ENCODE data around the gene FRMD8.

The FRMD8 gene

DNA sequence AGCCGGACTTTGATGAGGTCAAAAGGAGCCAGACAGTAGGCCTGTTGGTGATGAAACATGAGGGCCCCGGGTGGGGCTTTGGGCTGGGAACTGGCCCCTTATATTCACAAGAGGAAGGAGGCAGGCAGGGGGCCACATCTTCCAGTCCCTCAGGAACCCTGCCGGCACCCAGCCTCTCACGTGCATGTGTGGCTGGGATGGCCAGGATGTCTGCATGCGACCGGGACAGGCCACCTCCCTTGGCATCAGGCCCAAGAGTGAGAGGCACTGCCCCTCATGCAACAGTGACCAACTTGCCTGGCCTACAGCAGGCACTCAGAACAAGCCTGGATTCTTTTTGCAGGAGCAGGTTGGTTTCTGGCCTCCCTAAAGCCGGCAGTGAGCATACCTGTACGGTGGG lies 9.4 kb upstream of the FRMD8 start:
- Histone ChIP-seq H3K23ac (ENCODE audit: low read length) (no peak overlapping the region), H3K79me1 (ENCODE audit: low read length) (no peaks in the 10 kb centered on the region), H2AK5ac (ENCODE audit: low read length) (no peak overlapping the region), H2BK15ac (replicated peaks; ENCODE audit: low read depth) (no peak overlapping the region), H4K5ac (ENCODE audit: low read length) (no peak overlapping the region), H4K8ac (ENCODE audit: low read depth, low read length) (no peak overlapping the region), H3K36me3 (ENCODE audit: control insufficient read depth, insufficient read depth, low read length) (no peaks in the 10 kb centered on the region), H3K27ac (ENCODE audit: low read depth, low read length) (no peak overlapping the region), H3K4me3 (ENCODE audit: low read length) (no peak overlapping the region), H2BK5ac (ENCODE audit: low read length) (no peak overlapping the region), H3K56ac (ENCODE audit: low read length) (peak overlapping the region; percentile 15), H2BK120ac (ENCODE audit: low read depth, low read length) (no peak overlapping the region), H3K27me3 (ENCODE audit: insufficient read depth, low read length, poor library complexity) (no peaks in the 10 kb centered on the region), H3K18ac (ENCODE audit: low read length) (no peak overlapping the region), H3K79me2 (ENCODE audit: control insufficient read depth, insufficient read depth, low read length) (no peaks in the 10 kb centered on the region), H3K4ac (ENCODE audit: low read depth, low read length) (no peak overlapping the region), H3K9ac (ENCODE audit: low read length) (no peak overlapping the region), H3K4me2 (ENCODE audit: low read length) (no peak overlapping the region), H3K4me1 (ENCODE audit: control insufficient read depth, low read depth, low read length) (no peaks in the 10 kb centered on the region)
- DNase-seq: no peak
- no CpG with 5 or more reads among the region's 8 CpGs for WGBS (ENCODE audit: extremely low coverage, insufficient coverage, low lambda C conversion rate)

DNA sequence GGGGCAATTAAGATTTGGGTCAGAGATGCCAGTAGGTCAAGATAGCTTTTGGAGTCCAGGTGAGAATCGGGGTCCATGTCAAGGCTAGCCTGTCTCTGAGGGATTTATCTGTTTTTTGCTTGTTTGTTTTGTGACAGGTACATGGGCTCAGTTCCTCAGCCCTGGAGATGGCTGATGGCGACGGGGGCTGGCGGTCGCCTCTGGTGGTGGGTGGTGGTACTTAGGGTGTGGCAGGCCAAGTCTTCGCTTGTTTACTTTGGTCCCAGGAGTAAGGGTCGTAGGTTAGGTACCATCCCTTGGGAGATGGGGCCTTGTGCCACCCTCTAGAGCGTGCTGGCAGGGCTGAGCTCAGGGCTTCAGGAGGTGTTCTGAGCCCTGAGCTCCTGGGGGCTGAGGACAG lies 8.7 kb upstream of the FRMD8 start:
- WGBS (ENCODE audit: extremely low coverage, insufficient coverage, low lambda C conversion rate): no CpG with 5 or more reads among the region's 8 CpGs
- Histone ChIP-seq H2BK120ac (ENCODE audit: low read depth, low read length) (no peak overlapping the region), H3K4me2 (ENCODE audit: low read length) (no peak overlapping the region)

DNA sequence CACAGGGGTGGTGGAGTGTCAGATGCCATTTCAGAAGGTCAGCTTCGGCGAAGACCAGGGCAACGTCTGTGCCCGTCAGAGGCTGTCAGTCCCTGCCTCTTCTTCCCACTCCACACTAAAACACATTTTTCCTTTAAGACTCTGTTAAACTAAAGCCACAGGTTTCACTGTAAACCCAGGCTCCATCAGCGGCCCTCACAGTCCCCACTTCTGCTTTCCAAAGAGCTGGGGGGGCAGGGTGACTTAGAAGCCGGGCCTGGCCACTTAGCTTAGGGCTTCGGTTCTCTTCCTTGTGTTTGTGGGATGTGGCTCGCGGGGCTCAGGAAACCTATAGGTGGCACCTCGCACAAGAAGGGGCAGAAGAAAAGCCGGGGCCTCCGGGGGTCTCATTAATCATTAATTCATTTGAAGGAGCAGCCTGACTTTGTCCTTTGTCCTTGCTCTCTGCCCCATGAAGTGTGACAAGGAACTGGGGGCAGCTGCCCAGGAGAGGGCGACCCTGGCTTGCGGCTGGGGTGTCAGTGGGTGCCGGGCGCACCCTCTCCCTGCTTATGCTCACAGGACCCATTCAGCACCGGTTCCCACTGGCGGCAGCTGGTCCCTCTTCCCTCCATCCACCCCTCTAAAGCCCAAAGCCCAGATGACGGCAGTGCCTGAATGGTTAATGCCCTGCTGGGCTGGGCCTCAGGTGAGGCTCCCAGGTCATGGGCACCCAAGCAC lies 8.1 kb upstream of the FRMD8 start:
- Histone ChIP-seq H3K79me1 (ENCODE audit: low read length) (no peaks in the 10 kb centered on the region), H2BK15ac (replicated peaks; ENCODE audit: low read depth) (no peak overlapping the region), H3K4me2 (ENCODE audit: low read length) (no peak overlapping the region), H2AK5ac (ENCODE audit: low read length) (peak overlapping the region; percentile 85), H3K4me1 (ENCODE audit: control insufficient read depth, low read depth, low read length) (peaks cover 5% of the 10 kb centered on the region), H3K23ac (ENCODE audit: low read length) (no peak overlapping the region), H3K18ac (ENCODE audit: low read length) (no peak overlapping the region), H3K27ac (ENCODE audit: low read depth, low read length) (no peak overlapping the region), H4K8ac (ENCODE audit: low read depth, low read length) (no peak overlapping the region), H2BK5ac (ENCODE audit: low read length) (no peak overlapping the region), H3K4me3 (ENCODE audit: low read length) (no peak overlapping the region), H4K5ac (ENCODE audit: low read length) (no peak overlapping the region), H3K9ac (ENCODE audit: low read length) (no peak overlapping the region), H3K4ac (ENCODE audit: low read depth, low read length) (no peak overlapping the region), H3K56ac (ENCODE audit: low read length) (no peak overlapping the region), H3K79me2 (ENCODE audit: control insufficient read depth, insufficient read depth, low read length) (no peaks in the 10 kb centered on the region), H2BK120ac (ENCODE audit: low read depth, low read length) (no peak overlapping the region), H3K27me3 (ENCODE audit: insufficient read depth, low read length, poor library complexity) (no peaks in the 10 kb centered on the region), H3K36me3 (ENCODE audit: control insufficient read depth, insufficient read depth, low read length) (no peaks in the 10 kb centered on the region)
- DNase-seq: no peak
- WGBS (ENCODE audit: extremely low coverage, insufficient coverage, low lambda C conversion rate): no CpG with 5 or more reads among the region's 19 CpGs

More for the DNA sequence above, 8.7 kb upstream of the FRMD8 start:
- Histone ChIP-seq H3K4me1 (ENCODE audit: control insufficient read depth, low read depth, low read length) (peaks cover 3% of the 10 kb centered on the region), H3K4me3 (ENCODE audit: low read length) (no peak overlapping the region), H2BK15ac (replicated peaks; ENCODE audit: low read depth) (no peak overlapping the region), H4K8ac (ENCODE audit: low read depth, low read length) (no peak overlapping the region), H4K5ac (ENCODE audit: low read length) (no peak overlapping the region), H2BK5ac (ENCODE audit: low read length) (no peak overlapping the region), H3K4ac (ENCODE audit: low read depth, low read length) (no peak overlapping the region), H3K18ac (ENCODE audit: low read length) (no peak overlapping the region), H3K27ac (ENCODE audit: low read depth, low read length) (no peak overlapping the region), H2AK5ac (ENCODE audit: low read length) (no peak overlapping the region), H3K56ac (ENCODE audit: low read length) (no peak overlapping the region), H3K79me1 (ENCODE audit: low read length) (no peaks in the 10 kb centered on the region), H3K23ac (ENCODE audit: low read length) (no peak overlapping the region), H3K27me3 (ENCODE audit: insufficient read depth, low read length, poor library complexity) (no peaks in the 10 kb centered on the region), H3K79me2 (ENCODE audit: control insufficient read depth, insufficient read depth, low read length) (no peaks in the 10 kb centered on the region), H3K36me3 (ENCODE audit: control insufficient read depth, insufficient read depth, low read length) (no peaks in the 10 kb centered on the region), H3K9ac (ENCODE audit: low read length) (no peak overlapping the region)
- no peak for DNase-seq

DNA sequence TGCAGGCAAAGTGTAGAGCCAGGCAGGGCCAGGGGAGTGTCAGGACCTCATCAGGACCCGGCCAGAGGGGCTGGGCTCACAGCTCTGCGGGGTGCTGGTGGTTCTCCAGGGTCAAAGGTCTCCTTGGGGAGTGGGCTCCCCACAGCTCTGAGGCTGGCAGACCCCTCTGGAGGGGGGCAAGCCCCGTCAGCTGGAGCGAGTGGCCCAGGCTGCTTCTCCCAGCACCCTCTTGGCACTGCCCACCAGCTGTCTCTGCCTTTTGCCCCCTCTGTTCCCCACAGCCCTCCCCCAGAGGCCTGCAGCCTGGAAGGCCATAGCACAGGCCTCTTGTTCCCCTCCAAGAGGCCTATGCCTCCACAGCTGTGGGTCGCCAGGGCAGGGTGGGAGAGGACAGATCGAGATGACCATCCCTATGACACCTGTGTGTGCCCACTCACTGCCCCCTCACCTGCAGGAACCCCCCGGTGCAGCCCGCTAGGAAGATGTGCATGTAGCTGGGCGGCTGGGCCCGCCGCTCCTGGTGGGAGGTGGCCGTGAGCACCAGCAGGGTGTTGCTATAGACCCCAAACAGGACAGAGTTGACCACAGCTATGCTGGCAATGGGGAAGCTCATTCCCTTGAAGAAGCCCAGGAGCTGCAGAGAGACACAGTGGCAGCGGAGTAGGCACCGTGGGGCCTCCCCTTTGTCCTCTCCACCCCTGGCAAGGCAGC lies 7.4 kb upstream of the FRMD8 start:
- H3K4me3 ChIP-seq (ENCODE audit: low read length): no peak overlapping the region
- H2BK120ac ChIP-seq (ENCODE audit: low read depth, low read length): no peak overlapping the region
- no peak overlapping the region for H3K4ac ChIP-seq (ENCODE audit: low read depth, low read length)
- DNase-seq: no peak
- H3K9ac ChIP-seq (ENCODE audit: low read length): no peak overlapping the region
- peaks cover 5% of the 10 kb centered on the region for H3K4me1 ChIP-seq (ENCODE audit: control insufficient read depth, low read depth, low read length)
- H3K79me1 ChIP-seq (ENCODE audit: low read length): no peaks in the 10 kb centered on the region
- no peaks in the 10 kb centered on the region for H3K79me2 ChIP-seq (ENCODE audit: control insufficient read depth, insufficient read depth, low read length)
- no peak overlapping the region for H3K23ac ChIP-seq (ENCODE audit: low read length)
- no peaks in the 10 kb centered on the region for H3K27me3 ChIP-seq (ENCODE audit: insufficient read depth, low read length, poor library complexity)
- no peak overlapping the region for H3K56ac ChIP-seq (ENCODE audit: low read length)
- no peak overlapping the region for H2BK5ac ChIP-seq (ENCODE audit: low read length)
- H2AK5ac ChIP-seq (ENCODE audit: low read length): peak overlapping the region; percentile 85
- H3K4me2 ChIP-seq (ENCODE audit: low read length): no peak overlapping the region
- H4K8ac ChIP-seq (ENCODE audit: low read depth, low read length): no peak overlapping the region
- H2BK15ac ChIP-seq (replicated peaks; ENCODE audit: low read depth): no peak overlapping the region
- no CpG with 5 or more reads among the region's 14 CpGs for WGBS (ENCODE audit: extremely low coverage, insufficient coverage, low lambda C conversion rate)
- H3K27ac ChIP-seq (ENCODE audit: low read depth, low read length): no peak overlapping the region
- H3K36me3 ChIP-seq (ENCODE audit: control insufficient read depth, insufficient read depth, low read length): no peaks in the 10 kb centered on the region
- H3K18ac ChIP-seq (ENCODE audit: low read length): no peak overlapping the region
- H4K5ac ChIP-seq (ENCODE audit: low read length): no peak overlapping the region

DNA sequence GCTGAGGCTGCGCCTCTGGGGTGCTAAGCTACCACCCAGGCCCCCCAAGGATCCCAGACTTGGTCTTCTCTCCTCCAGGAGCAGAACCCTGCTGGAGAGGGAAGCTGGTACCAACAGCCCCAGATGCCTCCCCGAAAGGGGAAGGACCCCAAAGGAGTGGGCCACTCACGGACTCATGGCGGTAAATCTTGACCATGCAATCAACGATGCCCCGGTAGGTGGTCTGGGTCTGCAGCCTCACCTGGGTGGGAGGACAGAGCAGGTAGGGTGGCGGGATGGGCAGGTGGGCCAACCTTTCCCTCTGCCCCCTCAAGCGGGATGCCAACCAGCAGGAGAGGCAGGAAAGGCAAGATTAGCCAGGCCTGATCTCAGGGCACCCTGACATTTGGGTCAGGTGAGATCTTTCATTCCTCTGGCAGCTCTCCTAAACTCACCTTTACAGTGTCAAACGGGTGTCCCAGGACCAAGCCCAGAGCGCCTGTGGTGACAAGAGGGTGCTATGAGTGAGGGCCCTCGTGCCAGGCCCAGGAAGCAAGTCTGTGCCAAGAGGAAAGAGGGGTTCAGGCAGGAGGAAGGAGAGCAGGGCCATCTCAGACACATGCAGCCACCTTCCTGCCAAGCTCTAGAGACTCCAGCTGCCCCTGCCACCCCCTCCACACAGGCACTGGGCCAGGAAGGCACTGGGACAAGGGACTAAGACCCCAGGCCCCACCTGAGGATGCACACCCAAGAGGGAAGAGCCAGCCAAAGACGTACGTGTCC lies 6.6 kb upstream of the FRMD8 start:
- no CpG with 5 or more reads among the region's 13 CpGs for WGBS (ENCODE audit: extremely low coverage, insufficient coverage, low lambda C conversion rate)
- no peak overlapping the region for H3K27ac ChIP-seq (ENCODE audit: low read depth, low read length)

More for the DNA sequence above, 6.6 kb upstream of the FRMD8 start:
- H3K56ac ChIP-seq (ENCODE audit: low read length): no peak overlapping the region
- no peak overlapping the region for H3K4me3 ChIP-seq (ENCODE audit: low read length)
- no peak overlapping the region for H2BK15ac ChIP-seq (replicated peaks; ENCODE audit: low read depth)
- no peak overlapping the region for H2AK5ac ChIP-seq (ENCODE audit: low read length)
- no peak overlapping the region for H3K23ac ChIP-seq (ENCODE audit: low read length)
- H3K4me1 ChIP-seq (ENCODE audit: control insufficient read depth, low read depth, low read length): peaks cover 5% of the 10 kb centered on the region
- no peak overlapping the region for H3K9ac ChIP-seq (ENCODE audit: low read length)
- H4K8ac ChIP-seq (ENCODE audit: low read depth, low read length): no peak overlapping the region
- H3K18ac ChIP-seq (ENCODE audit: low read length): no peak overlapping the region
- no peaks in the 10 kb centered on the region for H3K79me1 ChIP-seq (ENCODE audit: low read length)
- no peak overlapping the region for H4K5ac ChIP-seq (ENCODE audit: low read length)
- H3K36me3 ChIP-seq (ENCODE audit: control insufficient read depth, insufficient read depth, low read length): no peaks in the 10 kb centered on the region
- no peaks in the 10 kb centered on the region for H3K79me2 ChIP-seq (ENCODE audit: control insufficient read depth, insufficient read depth, low read length)
- peak overlapping the region; percentile 6 for H3K4ac ChIP-seq (ENCODE audit: low read depth, low read length)
- DNase-seq: no peak
- H3K27me3 ChIP-seq (ENCODE audit: insufficient read depth, low read length, poor library complexity): no peaks in the 10 kb centered on the region
- no peak overlapping the region for H3K4me2 ChIP-seq (ENCODE audit: low read length)
- H2BK5ac ChIP-seq (ENCODE audit: low read length): no peak overlapping the region
- H2BK120ac ChIP-seq (ENCODE audit: low read depth, low read length): no peak overlapping the region

All from mesendoderm (in vitro differentiated cells).